ENCODE measurements around the gene NTSR1. TPM values are rescaled to one million over a fixed set of nuclear protein-coding genes. Genes with fewer than 3 reads are reported as not detected.
A peak's percentile ranks its signal among the peaks of the same experiment; 100 is the strongest.

The NTSR1 gene
- total and polyA plus RNA-seq, 2 donors = 0.09 to 0.14 TPM

- H3K27ac ChIP-seq (ENCODE audit: low read depth in 1 of 2, low read length in 1 of 2) = no peak overlapping the region
- H3K27me3 ChIP-seq (ENCODE audit: control insufficient read depth in 2 of 2, insufficient read depth in 1 of 2, low read length in 1 of 2) = peaks cover 0 to 16% of the 10 kb centered on the region in 2 donors
- peaks cover under 1 to 14% of the 10 kb centered on the region in 2 donors for H3K4me1 ChIP-seq (ENCODE audit: control insufficient read depth in 2 of 2, insufficient read depth in 2 of 2, low read length in 2 of 2)
- DNase-seq (ENCODE audit: low read depth in 6 of 9, low spot score in 9 of 9) = no peak
- H3K9me3 ChIP-seq (ENCODE audit: control insufficient read depth in 2 of 2, insufficient read depth in 1 of 2, low read length in 1 of 2) = peaks cover 2 to 13% of the 10 kb centered on the region in 2 donors
- H3K4me3 ChIP-seq (ENCODE audit: low read length in 2 of 2) = no peak overlapping the region
- H3K36me3 ChIP-seq (ENCODE audit: control insufficient read depth in 2 of 2, insufficient read depth in 2 of 2, low read length in 1 of 2) = no peaks in the 10 kb centered on the region
- WGBS = 79% methylated on average over 6 of the region's 6 CpGs
Observed at GRCh38 chr20:62722627-62723026, 14.0 kb downstream of the NTSR1 start.

- 78% methylated on average over 13 of the region's 13 CpGs for whole genome bisulfite sequencing
- Histone ChIP-seq H3K27me3 (ENCODE audit: control insufficient read depth in 2 of 2, insufficient read depth in 1 of 2, low read length in 1 of 2) (peaks cover 0 to 16% of the 10 kb centered on the region in 2 donors), H3K4me1 (ENCODE audit: control insufficient read depth in 2 of 2, insufficient read depth in 2 of 2, low read length in 2 of 2) (peaks cover 3 to 21% of the 10 kb centered on the region in 2 donors), H3K9me3 (ENCODE audit: control insufficient read depth in 2 of 2, insufficient read depth in 1 of 2, low read length in 1 of 2) (peaks cover 2 to 13% of the 10 kb centered on the region in 2 donors), H3K27ac (ENCODE audit: low read depth in 1 of 2, low read length in 1 of 2) (no peak overlapping the region), H3K36me3 (ENCODE audit: control insufficient read depth in 2 of 2, insufficient read depth in 2 of 2, low read length in 1 of 2) (no peaks in the 10 kb centered on the region), H3K4me3 (ENCODE audit: low read length in 2 of 2) (no peak overlapping the region)
- no peak for DNase-seq (ENCODE audit: low read depth in 6 of 9, low spot score in 9 of 9)
Observed at GRCh38 chr20:62723351-62723750, 14.7 kb downstream of the NTSR1 start.

- WGBS = 69% methylated on average over 11 of the region's 11 CpGs
- H3K36me3 ChIP-seq (ENCODE audit: control insufficient read depth in 2 of 2, insufficient read depth in 2 of 2, low read length in 1 of 2) = no peaks in the 10 kb centered on the region
- peaks cover 0 to 16% of the 10 kb centered on the region in 2 donors for H3K27me3 ChIP-seq (ENCODE audit: control insufficient read depth in 2 of 2, insufficient read depth in 1 of 2, low read length in 1 of 2)
- H3K4me1 ChIP-seq (ENCODE audit: control insufficient read depth in 2 of 2, insufficient read depth in 2 of 2, low read length in 2 of 2) = peaks cover 7 to 26% of the 10 kb centered on the region in 2 donors
- H3K9me3 ChIP-seq (ENCODE audit: control insufficient read depth in 2 of 2, insufficient read depth in 1 of 2, low read length in 1 of 2) = peaks cover 2 to 13% of the 10 kb centered on the region in 2 donors
- H3K27ac ChIP-seq (ENCODE audit: low read depth in 1 of 2, low read length in 1 of 2) = no peak overlapping the region
- no peak overlapping the region for H3K4me3 ChIP-seq (ENCODE audit: low read length in 2 of 2)
- no peak for DNase-seq (ENCODE audit: low read depth in 6 of 9, low spot score in 9 of 9)
Observed at GRCh38 chr20:62723768-62724450, 15.3 kb downstream of the NTSR1 start.

GRCh38 chr20:62724692-62725595 lies 16.3 kb downstream of the NTSR1 start:
- Histone ChIP-seq H3K4me1 (ENCODE audit: control insufficient read depth in 2 of 2, insufficient read depth in 2 of 2, low read length in 2 of 2) (peaks cover 8 to 31% of the 10 kb centered on the region in 2 donors), H3K9me3 (ENCODE audit: control insufficient read depth in 2 of 2, insufficient read depth in 1 of 2, low read length in 1 of 2) (peaks cover 2 to 8% of the 10 kb centered on the region in 2 donors), H3K27ac (ENCODE audit: low read depth in 1 of 2, low read length in 1 of 2) (no peak overlapping the region), H3K36me3 (ENCODE audit: control insufficient read depth in 2 of 2, insufficient read depth in 2 of 2, low read length in 1 of 2) (no peaks in the 10 kb centered on the region), H3K27me3 (ENCODE audit: control insufficient read depth in 2 of 2, insufficient read depth in 1 of 2, low read length in 1 of 2) (peaks cover 0 to 16% of the 10 kb centered on the region in 2 donors), H3K4me3 (ENCODE audit: low read length in 2 of 2) (no peak overlapping the region)
- no peak for DNase-seq (ENCODE audit: low read depth in 6 of 9, low spot score in 9 of 9)
- WGBS = 88% methylated on average over 24 of the region's 24 CpGs

- Histone ChIP-seq H3K4me1 (ENCODE audit: control insufficient read depth in 2 of 2, insufficient read depth in 2 of 2, low read length in 2 of 2) (peaks cover 8 to 31% of the 10 kb centered on the region in 2 donors), H3K27ac (ENCODE audit: low read depth in 1 of 2, low read length in 1 of 2) (no peak overlapping the region), H3K9me3 (ENCODE audit: control insufficient read depth in 2 of 2, insufficient read depth in 1 of 2, low read length in 1 of 2) (peaks cover 2 to 5% of the 10 kb centered on the region in 2 donors), H3K4me3 (ENCODE audit: low read length in 2 of 2) (no peak overlapping the region), H3K27me3 (ENCODE audit: control insufficient read depth in 2 of 2, insufficient read depth in 1 of 2, low read length in 1 of 2) (peaks cover 0 to 16% of the 10 kb centered on the region in 2 donors), H3K36me3 (ENCODE audit: control insufficient read depth in 2 of 2, insufficient read depth in 2 of 2, low read length in 1 of 2) (no peaks in the 10 kb centered on the region)
- no peak for DNase-seq (ENCODE audit: low read depth in 6 of 9, low spot score in 9 of 9)
- 95% methylated on average over 15 of the region's 15 CpGs for WGBS
Observed at GRCh38 chr20:62725596-62726268, 17.1 kb downstream of the NTSR1 start.

- no peak for DNase-seq (ENCODE audit: low read depth in 6 of 9, low spot score in 9 of 9)
- H3K27me3 ChIP-seq (ENCODE audit: control insufficient read depth in 2 of 2, insufficient read depth in 1 of 2, low read length in 1 of 2) = peaks cover 0 to 16% of the 10 kb centered on the region in 2 donors
- WGBS = 92% methylated on average over 12 of the region's 12 CpGs
- peaks cover 2 to 4% of the 10 kb centered on the region in 2 donors for H3K9me3 ChIP-seq (ENCODE audit: control insufficient read depth in 2 of 2, insufficient read depth in 1 of 2, low read length in 1 of 2)
- H3K36me3 ChIP-seq (ENCODE audit: control insufficient read depth in 2 of 2, insufficient read depth in 2 of 2, low read length in 1 of 2) = no peaks in the 10 kb centered on the region
- H3K4me3 ChIP-seq (ENCODE audit: low read length in 2 of 2) = no peak overlapping the region
- no peak overlapping the region for H3K27ac ChIP-seq (ENCODE audit: low read depth in 1 of 2, low read length in 1 of 2)
- H3K4me1 ChIP-seq (ENCODE audit: control insufficient read depth in 2 of 2, insufficient read depth in 2 of 2, low read length in 2 of 2) = peaks cover 8 to 31% of the 10 kb centered on the region in 2 donors
Observed at GRCh38 chr20:62726276-62726675, 17.6 kb downstream of the NTSR1 start.

- Histone ChIP-seq H3K9me3 (ENCODE audit: control insufficient read depth in 2 of 2, insufficient read depth in 1 of 2, low read length in 1 of 2) (no peaks in the 10 kb centered on the region), H3K4me3 (ENCODE audit: low read length in 2 of 2) (no peak overlapping the region), H3K36me3 (ENCODE audit: control insufficient read depth in 2 of 2, insufficient read depth in 2 of 2, low read length in 1 of 2) (no peaks in the 10 kb centered on the region), H3K27ac (ENCODE audit: low read depth in 1 of 2, low read length in 1 of 2) (no peak overlapping the region), H3K27me3 (ENCODE audit: control insufficient read depth in 2 of 2, insufficient read depth in 1 of 2, low read length in 1 of 2) (peaks cover 0 to 16% of the 10 kb centered on the region in 2 donors), H3K4me1 (ENCODE audit: control insufficient read depth in 2 of 2, insufficient read depth in 2 of 2, low read length in 2 of 2) (peaks cover 8 to 31% of the 10 kb centered on the region in 2 donors)
- WGBS = 90% methylated on average over 31 of the region's 31 CpGs
- DNase-seq (ENCODE audit: low read depth in 6 of 9, low spot score in 9 of 9) = no peak
Observed at GRCh38 chr20:62726716-62727583, 18.3 kb downstream of the NTSR1 start.

- WGBS = 89% methylated on average over 15 of the region's 15 CpGs
- no peaks in the 10 kb centered on the region for H3K36me3 ChIP-seq (ENCODE audit: control insufficient read depth in 2 of 2, insufficient read depth in 2 of 2, low read length in 1 of 2)
- DNase-seq (ENCODE audit: low read depth in 6 of 9, low spot score in 9 of 9) = no peak
- no peaks in the 10 kb centered on the region for H3K9me3 ChIP-seq (ENCODE audit: control insufficient read depth in 2 of 2, insufficient read depth in 1 of 2, low read length in 1 of 2)
- H3K4me1 ChIP-seq (ENCODE audit: control insufficient read depth in 2 of 2, insufficient read depth in 2 of 2, low read length in 2 of 2) = peaks cover 8 to 31% of the 10 kb centered on the region in 2 donors
- peak overlapping the region in 1 of 2 donors; percentile 56 for H3K27ac ChIP-seq (ENCODE audit: low read depth in 1 of 2, low read length in 1 of 2)
- no peak overlapping the region for H3K4me3 ChIP-seq (ENCODE audit: low read length in 2 of 2)
- H3K27me3 ChIP-seq (ENCODE audit: control insufficient read depth in 2 of 2, insufficient read depth in 1 of 2, low read length in 1 of 2) = peaks cover 0 to 16% of the 10 kb centered on the region in 2 donors
Observed at GRCh38 chr20:62727584-62728027, 19.0 kb downstream of the NTSR1 start.
